ENCODE measurements around the gene DDX56. TPM values are rescaled to one million over a fixed set of nuclear protein-coding genes. Genes with fewer than 3 reads are reported as not detected.

The DDX56 gene
- polyA plus RNA-seq, 1 of the 3 experiments (the other 2 are of a cell fraction) = 97.1 TPM

DNA sequence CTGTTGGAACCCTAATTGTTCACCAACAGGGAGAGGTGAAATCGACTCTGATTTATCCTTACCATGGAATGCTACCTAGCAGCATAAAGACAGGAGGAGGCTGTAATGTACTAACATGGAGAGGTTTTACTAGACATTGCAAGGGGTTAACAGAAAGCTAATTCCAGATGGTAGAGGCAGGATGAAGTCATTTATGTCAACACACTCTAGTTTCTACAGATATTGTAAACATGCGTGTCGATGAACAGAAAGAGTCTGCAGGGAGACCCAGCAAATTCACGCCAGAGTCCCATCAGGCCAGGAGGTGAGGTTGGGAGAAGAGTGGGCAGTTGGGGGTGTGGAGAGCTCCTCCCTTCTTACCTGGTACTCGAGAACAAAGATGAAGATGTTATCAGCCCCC lies 39.6 kb downstream of the DDX56 start:
- ChIA-PET POLR2A (no interaction called here), CTCF (interaction anchor here (0.7 to 5.3 kb wide), 24 partner anchors 9 to 297 kb away, joined by 3 to 34 read pairs (median 4); no protein-coding TSS in a partner anchor)
- no peak overlapping the region for H2AFZ ChIP-seq (ENCODE audit: low read depth)

DNA sequence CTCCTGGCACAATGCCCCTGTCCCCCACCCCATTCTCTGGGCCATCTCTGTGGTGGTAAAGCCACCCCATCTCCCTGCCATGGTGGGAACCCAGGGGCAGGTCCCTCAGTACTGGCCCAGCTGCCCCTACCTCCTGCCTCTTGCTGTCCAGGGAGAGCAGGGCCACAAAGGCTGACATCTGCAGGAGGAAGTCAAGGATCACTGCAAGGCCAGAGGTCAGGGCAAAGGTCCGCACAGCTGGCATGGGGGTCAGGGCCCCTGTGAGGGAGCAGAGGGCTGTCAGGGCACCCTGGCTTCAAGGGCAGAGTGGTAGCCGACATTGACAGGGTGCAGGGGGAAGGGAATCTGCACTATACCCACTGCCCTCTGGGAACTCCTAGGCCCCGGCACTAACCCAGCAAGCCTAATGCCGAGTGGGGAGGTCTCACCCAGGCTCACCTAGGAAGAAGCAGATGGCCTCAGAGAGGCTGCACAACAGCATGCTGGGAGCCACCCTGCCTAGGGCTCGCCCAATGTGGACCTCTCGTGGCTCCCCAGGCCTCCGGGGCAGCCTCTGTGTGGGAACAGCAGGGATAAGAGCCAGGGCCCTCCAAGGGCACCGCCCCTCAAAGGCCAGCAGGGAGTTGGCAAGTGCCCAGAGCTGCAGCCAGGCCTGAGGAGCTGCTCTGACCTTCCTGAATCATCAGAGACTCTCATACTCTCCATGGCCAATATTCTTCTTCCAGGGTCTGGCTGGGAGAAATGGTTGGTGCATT lies 40.2 kb downstream of the DDX56 start:
- Histone ChIP-seq H3K27me3 (ENCODE audit: insufficient read depth) (no peaks in the 10 kb centered on the region), H4K20me1 (ENCODE audit: insufficient read depth) (no peaks in the 10 kb centered on the region), H3K9me3 (no peaks in the 10 kb centered on the region), H3F3A (replicated peaks; ENCODE audit: insufficient read depth) (no peaks in the 10 kb centered on the region), H3K79me2 (ENCODE audit: insufficient read depth) (no peaks in the 10 kb centered on the region), H3K27ac (ENCODE audit: low read depth in 2 of 2, low read length in 1 of 2) (no peak overlapping the region), H3K4me2 (no peak overlapping the region), H3K4me1 (ENCODE audit: control insufficient read depth in 1 of 2, insufficient read depth in 2 of 2, low read depth in 1 of 2, low read length in 1 of 2) (no peaks in the 10 kb centered on the region), H3K36me3 (replicated peaks in 1 of 2; ENCODE audit: control insufficient read depth in 1 of 2, insufficient read depth in 2 of 2, low read length in 1 of 2) (no peaks in the 10 kb centered on the region), H3K4me3 (ENCODE audit: low read depth in 2 of 2, low read length in 1 of 2) (no peak overlapping the region), H3K9me2 (no peaks in the 10 kb centered on the region), H3K9ac (no peak overlapping the region), H2AFZ (ENCODE audit: low read depth) (no peak overlapping the region)
- TF ChIP-seq GABPA (IDR thresholded peaks at IDR 0.05; ENCODE audit: low read depth) (no peak), SIN3A (IDR thresholded peaks at IDR 0.05; ENCODE audit: borderline replicate concordance, low read depth, low read length) (no peak), RAD21 (IDR thresholded peaks at IDR 0.05; ENCODE audit: low read length) (no peak), MEF2A (IDR thresholded peaks at IDR 0.05; ENCODE audit: borderline replicate concordance, low read depth) (no peak), TCF12 (IDR thresholded peaks at IDR 0.05) (no peak), JUND (IDR thresholded peaks at IDR 0.05) (no peak), FOSL2 (IDR thresholded peaks at IDR 0.05; ENCODE audit: borderline replicate concordance, low read depth) (no peak), RXRA (IDR thresholded peaks at IDR 0.05; ENCODE audit: borderline replicate concordance, low read depth) (no peak), RFX5 (IDR thresholded peaks at IDR 0.05; ENCODE audit: low read length) (no peak), GATA2 (CRISPR knock-in tag; IDR thresholded peaks at IDR 0.05) (no peak), TEAD4 (IDR thresholded peaks at IDR 0.05; ENCODE audit: borderline replicate concordance, insufficient read depth) (no peak), FOXM1 (IDR thresholded peaks at IDR 0.05; ENCODE audit: low read depth) (no peak)
- TF ChIP-seq, protein P1, sequence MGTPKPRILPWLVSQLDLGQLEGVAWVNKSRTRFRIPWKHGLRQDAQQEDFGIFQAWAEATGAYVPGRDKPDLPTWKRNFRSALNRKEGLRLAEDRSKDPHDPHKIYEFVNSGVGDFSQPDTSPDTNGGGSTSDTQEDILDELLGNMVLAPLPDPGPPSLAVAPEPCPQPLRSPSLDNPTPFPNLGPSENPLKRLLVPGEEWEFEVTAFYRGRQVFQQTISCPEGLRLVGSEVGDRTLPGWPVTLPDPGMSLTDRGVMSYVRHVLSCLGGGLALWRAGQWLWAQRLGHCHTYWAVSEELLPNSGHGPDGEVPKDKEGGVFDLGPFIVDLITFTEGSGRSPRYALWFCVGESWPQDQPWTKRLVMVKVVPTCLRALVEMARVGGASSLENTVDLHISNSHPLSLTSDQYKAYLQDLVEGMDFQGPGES (IDR thresholded peaks at IDR 0.05; ENCODE audit: low read depth, low read length) = no peak
- 76% methylated on average over 5 of the region's 8 CpGs for WGBS (ENCODE audit: low lambda C conversion rate)
- peak; percentile 34 for DNase-seq
- ChIA-PET POLR2A (no interaction called here), CTCF (interaction anchor here (1.3 to 5.3 kb wide), 13 partner anchors 9 to 56 kb away, joined by 3 to 34 read pairs (median 8); no protein-coding TSS in a partner anchor)

More for the DNA sequence above, 39.6 kb downstream of the DDX56 start:
- Histone ChIP-seq H3K27me3 (ENCODE audit: insufficient read depth) (no peaks in the 10 kb centered on the region), H3K9me3 (no peaks in the 10 kb centered on the region), H3K9ac (no peak overlapping the region), H3K9me2 (no peaks in the 10 kb centered on the region), H4K20me1 (ENCODE audit: insufficient read depth) (no peaks in the 10 kb centered on the region), H3K4me3 (ENCODE audit: low read depth in 2 of 2, low read length in 1 of 2) (no peak overlapping the region), H3K4me1 (ENCODE audit: control insufficient read depth in 1 of 2, insufficient read depth in 2 of 2, low read depth in 1 of 2, low read length in 1 of 2) (no peaks in the 10 kb centered on the region), H3K36me3 (replicated peaks in 1 of 2; ENCODE audit: control insufficient read depth in 1 of 2, insufficient read depth in 2 of 2, low read length in 1 of 2) (no peaks in the 10 kb centered on the region), H3F3A (replicated peaks; ENCODE audit: insufficient read depth) (no peaks in the 10 kb centered on the region), H3K79me2 (ENCODE audit: insufficient read depth) (no peaks in the 10 kb centered on the region), H3K27ac (ENCODE audit: low read depth in 2 of 2, low read length in 1 of 2) (no peak overlapping the region), H3K4me2 (no peak overlapping the region)
- no peak for DNase-seq
- 61% methylated on average over 5 of the region's 5 CpGs for WGBS (ENCODE audit: low lambda C conversion rate)
- TF ChIP-seq SIN3A (IDR thresholded peaks at IDR 0.05; ENCODE audit: borderline replicate concordance, low read depth, low read length) (no peak), ELF1 (IDR thresholded peaks at IDR 0.05) (no peak), MXI1 (IDR thresholded peaks at IDR 0.05; ENCODE audit: low read depth, low read length) (no peak), RCOR1 (IDR thresholded peaks at IDR 0.05; ENCODE audit: low read length) (no peak), GABPA (IDR thresholded peaks at IDR 0.05; ENCODE audit: low read depth) (no peak), NFIC (IDR thresholded peaks at IDR 0.05; ENCODE audit: borderline replicate concordance) (no peak), TEAD4 (IDR thresholded peaks at IDR 0.05; ENCODE audit: borderline replicate concordance, insufficient read depth) (no peak), YY1 (IDR thresholded peaks at IDR 0.05; ENCODE audit: low read depth) (no peak), EP300 (IDR thresholded peaks at IDR 0.05; ENCODE audit: borderline replicate concordance in 1 of 2, low read depth in 1 of 2, low read length in 1 of 2) (no peak)
- TF ChIP-seq, protein P2, sequence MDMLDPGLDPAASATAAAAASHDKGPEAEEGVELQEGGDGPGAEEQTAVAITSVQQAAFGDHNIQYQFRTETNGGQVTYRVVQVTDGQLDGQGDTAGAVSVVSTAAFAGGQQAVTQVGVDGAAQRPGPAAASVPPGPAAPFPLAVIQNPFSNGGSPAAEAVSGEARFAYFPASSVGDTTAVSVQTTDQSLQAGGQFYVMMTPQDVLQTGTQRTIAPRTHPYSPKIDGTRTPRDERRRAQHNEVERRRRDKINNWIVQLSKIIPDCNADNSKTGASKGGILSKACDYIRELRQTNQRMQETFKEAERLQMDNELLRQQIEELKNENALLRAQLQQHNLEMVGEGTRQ (IDR thresholded peaks at IDR 0.05; ENCODE audit: borderline replicate concordance, low read depth, low read length) = no peak
- TF ChIP-seq, protein P3, sequence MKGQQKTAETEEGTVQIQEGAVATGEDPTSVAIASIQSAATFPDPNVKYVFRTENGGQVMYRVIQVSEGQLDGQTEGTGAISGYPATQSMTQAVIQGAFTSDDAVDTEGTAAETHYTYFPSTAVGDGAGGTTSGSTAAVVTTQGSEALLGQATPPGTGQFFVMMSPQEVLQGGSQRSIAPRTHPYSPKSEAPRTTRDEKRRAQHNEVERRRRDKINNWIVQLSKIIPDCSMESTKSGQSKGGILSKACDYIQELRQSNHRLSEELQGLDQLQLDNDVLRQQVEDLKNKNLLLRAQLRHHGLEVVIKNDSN (IDR thresholded peaks at IDR 0.05; ENCODE audit: borderline replicate concordance, low read depth) = no peak
- TF ChIP-seq, protein P1 (IDR thresholded peaks at IDR 0.05; ENCODE audit: low read depth, low read length) = no peak
